Stimulated activated CD4-positive, alpha-beta T cell treated with anti-CD3 and anti-CD28 coated beads, TNF-alpha, amount 100 ng/mL, for 48 hours (primary cell): Measurements from ENCODE around the gene GPRC5B.
A peak's percentile ranks its signal among the peaks of the same experiment; 100 is the strongest.

ENCODE experiments used
- DNase-seq, 3 donors: peaks; one replicate each; pipeline ENCODE4 v3.0.0-alpha.2; 2020; ENCODE audit warnings: low read depth in 3 of 3

The GPRC5B gene, protein sequence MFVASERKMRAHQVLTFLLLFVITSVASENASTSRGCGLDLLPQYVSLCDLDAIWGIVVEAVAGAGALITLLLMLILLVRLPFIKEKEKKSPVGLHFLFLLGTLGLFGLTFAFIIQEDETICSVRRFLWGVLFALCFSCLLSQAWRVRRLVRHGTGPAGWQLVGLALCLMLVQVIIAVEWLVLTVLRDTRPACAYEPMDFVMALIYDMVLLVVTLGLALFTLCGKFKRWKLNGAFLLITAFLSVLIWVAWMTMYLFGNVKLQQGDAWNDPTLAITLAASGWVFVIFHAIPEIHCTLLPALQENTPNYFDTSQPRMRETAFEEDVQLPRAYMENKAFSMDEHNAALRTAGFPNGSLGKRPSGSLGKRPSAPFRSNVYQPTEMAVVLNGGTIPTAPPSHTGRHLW

DNA sequence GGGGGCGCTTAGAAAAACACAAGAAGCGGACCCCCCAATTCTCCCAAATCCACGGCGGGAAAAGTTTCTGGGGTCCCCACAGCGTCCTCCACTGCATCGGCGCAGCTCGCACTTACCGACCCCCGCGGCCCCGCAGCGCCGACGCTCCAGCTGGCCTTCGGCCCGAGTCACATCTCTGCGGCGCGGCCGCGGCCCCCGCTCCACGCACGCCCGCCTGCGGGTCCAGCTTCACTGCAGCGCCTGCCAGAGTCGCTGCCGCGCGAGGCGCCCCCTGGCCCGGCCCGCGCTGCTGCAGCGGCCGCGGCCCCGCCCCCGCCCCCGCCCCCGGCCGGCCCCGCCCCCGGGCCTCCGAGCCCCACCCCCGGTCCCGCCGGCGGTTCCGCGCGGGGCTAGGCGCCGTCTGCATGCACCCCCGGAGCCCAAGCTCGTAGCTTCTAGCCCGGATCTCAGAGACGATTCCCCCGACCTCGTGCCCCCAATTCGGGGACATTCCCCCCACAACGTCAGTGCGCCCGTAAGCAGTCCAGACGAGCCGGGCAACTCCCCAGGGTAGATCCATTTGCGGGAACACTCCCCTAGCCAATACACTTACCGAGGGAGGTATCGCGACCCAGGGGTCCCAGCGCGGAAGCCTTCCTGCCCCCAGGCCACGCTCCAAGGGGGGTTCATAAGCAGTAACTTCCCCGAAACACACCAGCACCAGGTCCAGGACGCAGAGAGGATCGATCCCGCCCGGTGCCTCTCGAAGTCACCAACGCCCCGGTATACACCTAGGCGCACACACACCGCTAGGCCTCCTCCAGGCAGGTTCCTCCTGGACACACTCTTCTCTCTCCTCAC lies at the start of gene GPRC5B:
Gene GPRC5B (minus strand): TSS at position 238 of the 840 bp plus-strand sequence. CDS start 12,003 bp downstream, outside the sequence.
- DNase-seq: no peak

DNA sequence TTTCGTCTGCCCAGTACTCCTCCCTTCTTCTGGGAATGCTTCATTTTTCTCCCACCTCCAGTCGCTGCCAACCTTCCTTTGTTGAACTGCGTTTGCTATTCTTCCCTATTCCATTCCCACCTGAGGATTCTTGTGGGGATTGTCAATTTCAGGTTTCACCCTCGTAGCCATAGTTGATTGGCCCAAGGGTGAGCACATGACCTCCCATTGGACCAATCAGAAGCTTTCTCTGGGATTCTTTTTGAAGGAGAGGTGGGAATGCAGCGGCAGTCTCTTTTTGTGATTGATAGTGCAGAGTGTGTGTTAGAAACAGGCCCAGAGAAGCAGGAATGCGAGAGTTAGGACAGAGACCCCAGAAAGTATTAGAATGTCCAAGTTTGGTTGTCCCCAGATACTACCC lies 49.1 kb upstream of the GPRC5B start:
- DNase-seq: no peak

DNA sequence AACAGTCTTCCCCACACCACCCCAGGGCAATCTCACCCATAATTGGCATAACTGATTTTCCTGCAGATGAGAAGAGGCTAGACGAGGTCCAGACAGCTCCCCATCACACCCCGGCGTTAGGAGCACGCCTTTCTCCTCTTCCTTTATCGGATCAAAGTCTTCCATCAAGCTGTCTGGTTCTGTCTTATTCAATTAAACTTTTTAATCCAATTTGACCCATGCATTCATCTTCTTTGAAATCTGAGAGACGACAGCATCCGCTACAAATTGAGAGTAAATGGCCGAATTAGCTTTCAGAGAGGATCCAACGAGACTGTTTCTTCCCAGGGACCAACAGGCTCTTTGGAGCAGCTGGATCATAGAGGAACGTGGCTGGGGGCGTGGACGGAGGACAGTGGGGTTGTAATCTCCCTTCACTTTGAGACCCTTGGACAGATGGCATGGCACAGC lies 44.4 kb upstream of the GPRC5B start:
- no peak for DNase-seq

DNA sequence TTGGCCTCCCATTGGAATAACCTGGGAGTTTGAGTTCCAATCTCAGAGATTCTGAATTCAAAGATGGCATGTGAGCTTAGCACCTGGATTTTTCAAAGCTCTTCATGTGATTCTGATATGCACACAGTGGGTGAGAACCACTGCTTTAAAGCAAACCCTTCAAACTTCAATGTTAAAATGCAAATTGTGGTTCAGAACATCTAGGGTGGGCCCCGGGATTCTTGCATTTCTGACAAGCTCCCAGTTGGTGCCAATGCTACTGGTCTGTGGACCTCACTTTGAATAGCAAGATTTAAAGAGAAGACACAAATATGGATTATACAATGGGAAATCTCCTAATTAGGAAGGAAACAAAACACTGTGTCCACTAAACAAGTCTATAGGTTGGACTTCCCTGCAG lies 43.8 kb upstream of the GPRC5B start:
- no peak for DNase-seq

DNA sequence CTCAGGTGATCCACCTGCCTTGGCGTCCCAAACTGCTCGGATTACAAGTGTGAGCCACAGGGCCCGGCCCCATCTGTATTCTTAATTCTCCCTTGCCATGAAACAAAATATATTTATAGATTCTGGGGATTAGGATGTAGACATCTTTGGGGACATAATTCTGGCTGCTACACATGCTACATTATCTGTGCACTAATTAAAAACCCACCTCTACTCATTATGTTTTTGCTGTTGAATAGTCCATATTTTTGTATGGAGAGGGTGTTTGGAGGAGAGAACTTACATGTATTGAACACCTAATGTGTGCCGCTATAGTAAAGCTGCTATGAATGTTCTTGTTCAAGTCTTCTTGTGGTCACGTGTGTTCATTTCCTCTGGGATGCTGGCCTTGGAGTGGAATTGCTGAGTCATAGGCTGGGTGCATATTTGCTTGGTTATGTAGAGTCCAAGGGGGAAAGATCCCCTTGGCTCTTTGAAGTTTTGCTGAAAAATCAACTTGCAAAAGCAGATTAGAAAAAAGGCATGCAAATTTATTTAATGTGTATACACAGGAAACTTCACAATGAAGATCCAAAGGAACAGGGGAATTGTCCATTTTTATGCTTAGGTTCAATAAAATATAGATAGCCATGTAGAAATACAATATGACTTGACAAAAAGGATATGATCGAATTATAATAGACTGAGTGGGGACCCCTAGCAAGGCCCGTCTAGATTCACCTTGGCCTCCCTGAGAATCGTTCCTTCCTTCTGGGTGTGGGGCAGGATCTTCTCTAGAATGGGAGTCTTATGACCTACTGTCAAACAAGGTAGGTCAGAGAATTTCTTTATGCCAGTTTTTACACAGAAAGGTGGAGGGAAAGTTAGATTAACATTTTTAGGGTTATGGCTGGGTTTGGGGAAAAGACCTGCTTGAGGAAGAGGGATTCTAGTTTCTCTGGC lies 42.1 kb upstream of the GPRC5B start:
- DNase-seq: no peak

DNA sequence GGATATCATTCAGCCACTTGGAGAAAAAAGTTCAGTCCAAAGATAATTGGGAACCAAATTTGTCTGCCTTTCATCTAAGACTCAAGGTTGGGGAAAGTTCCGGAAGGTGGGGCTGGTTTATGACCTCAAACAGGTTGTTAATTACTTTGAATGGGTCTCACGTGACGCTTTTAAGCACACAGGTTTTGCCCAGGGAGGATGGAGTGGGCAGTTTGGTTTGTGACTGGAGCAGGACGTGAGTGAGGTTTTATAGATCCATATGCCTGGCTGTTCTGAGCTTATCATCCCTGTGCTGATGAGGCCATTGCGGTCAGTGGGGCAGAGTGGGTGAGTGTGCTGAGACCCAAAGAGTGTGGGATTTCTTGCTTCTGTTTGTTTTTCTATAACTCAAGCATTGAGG lies 38.7 kb upstream of the GPRC5B start:
- DNase-seq: no peak

DNA sequence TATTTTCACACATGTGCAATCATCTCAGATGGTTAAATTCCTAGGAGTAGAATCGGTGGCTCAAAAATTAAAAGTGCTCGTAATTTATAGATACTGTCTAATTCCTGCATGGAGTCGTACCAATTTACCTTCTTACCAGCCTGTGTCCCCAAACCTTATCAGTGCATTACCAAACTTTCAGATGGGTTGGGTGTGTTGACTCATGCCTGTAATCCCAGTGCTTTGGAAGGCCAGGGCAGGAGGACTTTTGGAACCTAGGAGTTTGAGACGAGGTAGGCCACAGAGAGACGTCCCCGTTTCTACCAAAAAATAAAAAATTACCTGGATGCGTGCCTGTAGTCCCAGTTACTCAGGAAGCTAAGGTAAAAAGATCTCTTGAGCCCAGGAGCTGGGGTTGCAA lies 34.5 kb upstream of the GPRC5B start:
- DNase-seq: no peak

DNA sequence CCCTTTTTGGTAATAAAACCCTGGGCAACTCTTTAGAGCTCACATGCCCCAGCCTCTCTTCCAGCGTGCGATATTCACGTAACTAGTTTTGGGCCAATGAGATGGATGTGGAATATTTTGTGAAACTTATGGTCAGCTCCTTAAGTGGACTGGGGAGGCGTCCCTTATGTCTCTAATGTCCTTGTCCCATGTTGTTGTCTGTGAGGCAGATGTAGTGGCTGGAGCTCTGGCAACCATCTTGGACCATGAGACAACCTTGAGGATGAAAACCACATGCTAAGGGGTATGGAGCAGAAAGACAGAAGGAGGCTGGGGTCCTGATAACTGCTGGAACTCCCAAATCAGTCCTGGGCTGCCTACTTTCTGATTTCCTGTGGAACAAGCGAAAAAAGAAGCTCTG lies 31.4 kb upstream of the GPRC5B start:
- DNase-seq: no peak

DNA sequence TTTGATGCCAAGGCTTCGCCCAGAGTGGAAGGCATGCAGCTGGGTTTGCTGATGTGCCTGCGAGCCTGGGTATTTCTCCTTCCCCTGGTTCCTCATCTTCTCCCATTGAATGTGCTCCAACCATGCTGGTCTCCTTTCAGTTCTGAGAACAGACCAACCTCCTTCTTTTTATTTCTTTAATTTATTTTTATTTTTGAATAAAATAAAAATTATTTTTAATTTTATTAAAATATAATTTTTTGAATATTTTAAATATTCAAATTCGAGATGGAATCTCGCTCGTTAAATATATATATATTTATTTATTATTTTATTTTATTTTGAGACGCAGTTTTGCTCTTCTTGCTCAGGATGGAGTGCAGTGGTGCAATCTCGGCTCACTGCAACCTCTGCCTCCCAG lies 30.2 kb upstream of the GPRC5B start:
- DNase-seq: no peak

DNA sequence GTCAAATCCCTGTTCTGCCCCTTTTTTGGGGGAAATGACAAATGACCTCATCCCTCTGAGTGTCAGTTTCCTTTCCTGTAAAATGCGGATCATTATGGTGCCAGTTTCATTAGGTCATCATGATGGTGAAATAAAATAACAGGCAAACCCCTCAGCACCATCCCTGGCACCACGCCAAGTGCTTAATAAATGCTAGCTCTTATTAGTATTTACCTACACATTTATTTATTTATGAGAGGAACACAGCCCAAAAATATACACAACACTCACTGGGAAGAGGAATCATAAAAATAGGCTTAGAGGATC lies 28.6 kb upstream of the GPRC5B start:
- DNase-seq: no peak

DNA sequence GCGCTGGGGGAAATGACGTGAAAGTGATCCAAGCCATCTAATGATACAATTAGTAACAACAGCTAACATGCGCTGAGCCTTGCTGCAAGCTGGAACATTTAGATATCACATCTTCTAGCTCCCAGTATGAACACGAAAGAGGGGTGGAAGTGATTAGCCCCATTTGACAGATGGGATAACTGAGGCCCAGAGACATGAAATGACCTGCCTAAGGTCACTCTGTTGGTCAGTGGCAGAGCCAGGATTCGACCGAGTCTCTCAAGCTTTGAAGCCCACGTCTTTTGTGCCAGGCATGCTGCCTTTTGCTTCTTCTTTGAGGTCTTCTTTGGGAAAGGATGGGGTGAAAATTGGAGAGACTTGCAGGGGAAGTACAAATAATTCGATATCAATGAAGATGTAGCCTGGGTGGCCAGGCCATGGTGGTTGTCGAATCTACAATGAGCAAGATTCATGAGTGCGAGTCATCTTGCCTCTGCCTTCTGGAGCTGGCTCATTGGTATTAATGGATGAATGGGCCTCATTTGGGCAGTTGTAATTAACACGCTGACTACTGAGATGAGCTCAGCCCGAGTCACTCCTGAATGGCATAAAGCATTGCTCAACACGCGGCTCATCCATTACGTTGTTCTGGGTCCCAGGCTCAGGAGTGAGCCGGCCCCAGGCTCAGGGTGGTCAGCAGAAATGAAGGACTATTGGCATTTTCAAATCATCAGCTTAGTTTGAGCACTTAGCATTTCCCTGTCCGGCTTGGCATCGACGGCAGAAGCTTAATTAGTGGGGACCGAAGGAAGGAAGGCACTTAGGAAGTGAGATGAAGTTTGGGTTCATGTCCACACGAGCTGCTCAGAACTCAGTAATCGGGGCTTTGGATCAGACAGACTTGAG lies 28.0 kb upstream of the GPRC5B start:
- no peak for DNase-seq

DNA sequence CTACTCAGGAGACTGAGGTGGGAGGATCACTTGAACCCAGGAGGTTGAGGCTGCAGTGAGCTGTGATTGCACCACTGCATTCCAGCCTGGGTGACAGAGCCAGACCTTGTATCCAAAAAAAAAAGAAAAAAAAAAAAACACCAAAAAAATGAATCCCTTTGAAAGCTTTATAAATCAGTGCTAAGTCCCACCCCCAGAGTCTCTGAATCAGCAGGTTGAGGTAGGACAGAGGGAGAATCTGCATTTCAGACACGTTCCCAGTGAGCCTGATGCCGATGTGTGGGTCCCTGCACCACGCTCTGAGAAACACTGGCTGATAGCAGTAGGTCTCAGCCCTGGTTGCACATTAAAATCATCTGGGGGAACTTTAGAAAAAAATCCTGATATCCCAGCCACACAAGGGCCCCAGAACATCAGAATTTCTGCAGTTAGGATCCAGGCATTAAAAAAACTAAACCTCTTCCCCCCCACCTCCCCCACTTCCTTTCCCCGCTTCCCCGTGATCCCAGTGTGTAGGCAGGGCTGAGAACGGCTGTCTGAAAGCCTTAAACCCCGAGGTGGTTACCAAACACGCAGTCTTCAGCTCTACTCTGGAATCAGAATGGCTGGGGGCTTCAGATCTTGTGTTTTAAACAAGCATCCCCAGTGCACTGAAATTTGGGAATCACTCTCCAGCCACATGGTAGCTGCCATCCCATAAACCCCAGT lies 27.3 kb upstream of the GPRC5B start:
- DNase-seq: no peak

DNA sequence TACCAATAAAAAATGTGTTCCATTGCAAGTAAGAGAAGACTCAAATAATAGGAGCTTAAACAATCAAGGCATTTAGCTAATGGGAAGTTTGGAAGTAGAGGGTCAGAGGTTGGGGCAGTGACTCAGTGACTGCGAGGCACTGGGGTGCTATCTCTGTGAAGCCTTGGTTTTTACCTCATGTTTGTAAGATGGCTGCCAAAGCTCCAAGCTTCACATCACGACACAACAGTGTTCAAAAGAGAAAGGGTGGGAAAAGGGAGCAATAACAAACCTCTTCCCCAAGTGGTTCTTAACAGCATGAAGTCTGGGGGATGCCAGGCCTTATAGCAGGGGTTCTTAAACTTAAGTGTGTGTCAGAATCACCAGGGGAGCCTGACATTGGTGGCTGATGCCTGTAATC lies 26.6 kb upstream of the GPRC5B start:
- DNase-seq: no peak

DNA sequence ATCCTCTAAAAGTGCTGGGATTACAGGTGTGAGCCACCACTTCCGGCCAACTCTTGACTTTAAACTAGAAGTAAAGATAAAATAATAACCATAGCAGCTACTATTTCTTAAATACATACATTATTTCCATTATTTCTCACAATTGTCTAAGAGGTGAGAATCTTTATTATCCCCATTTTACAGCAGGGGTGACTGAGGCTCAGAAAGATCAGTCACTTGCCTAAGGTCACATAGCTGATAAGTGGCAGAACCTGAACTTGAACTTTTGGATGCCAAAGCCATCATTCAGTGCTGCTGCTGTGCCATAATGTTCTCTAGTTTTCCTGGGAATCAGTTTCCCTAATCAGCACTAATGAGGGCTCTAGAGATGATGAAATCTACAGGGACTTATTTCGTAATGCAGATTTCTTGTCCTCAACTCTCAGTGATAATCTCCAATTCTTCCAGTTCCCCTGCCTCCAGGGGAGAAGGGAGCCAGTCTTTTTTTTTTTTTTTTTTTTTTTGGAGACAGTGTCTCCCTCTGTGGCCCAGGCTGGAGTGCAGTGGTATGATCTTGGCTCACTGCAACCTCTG lies 25.2 kb upstream of the GPRC5B start:
- DNase-seq: no peak

DNA sequence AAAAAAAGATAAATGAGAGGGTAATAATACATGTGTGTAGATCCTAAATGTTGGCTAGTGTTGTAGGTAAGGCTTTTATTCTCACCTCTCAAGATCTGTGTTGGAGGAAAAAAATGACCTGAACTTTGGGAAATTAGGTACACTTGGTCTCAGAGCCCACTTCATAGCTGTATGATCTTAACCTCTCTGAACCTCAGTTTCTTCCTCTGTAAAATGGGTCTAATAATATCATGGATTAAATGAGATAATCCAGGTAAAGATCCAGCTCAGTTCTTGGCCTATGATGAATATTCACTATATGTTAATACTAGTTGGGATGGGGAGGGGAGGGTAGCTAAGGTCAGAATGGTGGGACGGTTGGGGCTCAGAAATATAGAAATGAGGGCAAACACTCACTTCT lies 24.3 kb upstream of the GPRC5B start:
- DNase-seq: no peak

DNA sequence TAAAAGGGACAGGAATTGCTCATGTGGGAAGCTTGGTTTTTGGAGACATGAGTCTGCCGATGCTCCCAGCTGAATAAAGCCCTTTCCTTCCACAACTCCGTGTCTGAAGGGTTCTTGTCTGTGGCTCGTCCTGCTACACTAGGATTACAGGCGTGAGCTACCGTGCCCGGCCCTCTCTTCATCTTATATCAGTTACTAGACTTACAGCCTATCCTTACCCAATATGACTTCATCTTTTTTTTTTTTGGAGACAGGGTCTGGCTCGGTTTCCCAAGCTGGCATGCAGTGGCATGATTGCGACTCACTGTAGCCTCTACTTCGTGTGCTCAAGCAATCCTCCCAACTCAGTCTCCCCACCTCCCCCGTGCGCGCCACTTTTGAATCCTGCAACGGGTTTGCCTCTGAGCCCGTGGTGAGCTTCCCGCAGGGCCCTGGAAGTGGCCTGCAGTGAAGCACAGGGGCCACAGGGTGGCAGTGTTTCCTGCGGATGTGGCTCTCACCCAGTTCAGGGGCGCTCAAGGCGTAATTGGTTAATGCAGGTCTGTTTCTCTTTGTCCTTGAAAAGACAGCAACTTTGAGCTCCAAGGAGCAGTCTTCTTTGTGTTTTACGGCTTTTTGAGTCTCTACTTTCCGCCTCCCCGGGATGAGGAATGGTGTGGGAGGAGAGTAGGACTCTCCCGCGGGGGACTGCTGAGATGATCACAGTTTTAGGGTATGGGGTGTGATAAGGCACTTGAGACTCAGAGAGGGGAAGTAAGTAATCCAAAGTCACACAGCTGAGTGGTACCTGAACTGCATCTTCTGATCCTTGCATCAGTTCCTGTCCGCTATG lies 22.7 kb upstream of the GPRC5B start:
- DNase-seq: peak; percentile 44 to 59 (median 49)

DNA sequence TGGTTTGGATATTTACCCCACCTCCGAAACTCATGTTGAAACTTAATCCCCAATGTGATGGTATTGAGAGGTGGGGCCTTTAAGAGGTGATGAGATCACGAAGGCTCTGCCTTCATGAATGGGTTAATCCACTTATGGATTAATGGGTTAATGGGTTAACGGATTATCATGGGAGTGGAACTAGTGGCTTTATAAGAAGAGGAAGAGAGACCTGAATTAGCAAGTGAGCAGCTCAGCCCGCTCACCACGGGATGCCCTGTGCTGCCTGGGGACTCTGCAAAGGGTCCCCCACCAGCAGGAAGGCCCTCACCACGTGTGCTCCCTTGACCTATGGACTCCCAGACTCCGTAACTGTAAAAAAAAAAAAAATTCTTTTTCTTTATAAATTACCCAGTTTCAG lies 16.5 kb upstream of the GPRC5B start:
- no peak for DNase-seq

DNA sequence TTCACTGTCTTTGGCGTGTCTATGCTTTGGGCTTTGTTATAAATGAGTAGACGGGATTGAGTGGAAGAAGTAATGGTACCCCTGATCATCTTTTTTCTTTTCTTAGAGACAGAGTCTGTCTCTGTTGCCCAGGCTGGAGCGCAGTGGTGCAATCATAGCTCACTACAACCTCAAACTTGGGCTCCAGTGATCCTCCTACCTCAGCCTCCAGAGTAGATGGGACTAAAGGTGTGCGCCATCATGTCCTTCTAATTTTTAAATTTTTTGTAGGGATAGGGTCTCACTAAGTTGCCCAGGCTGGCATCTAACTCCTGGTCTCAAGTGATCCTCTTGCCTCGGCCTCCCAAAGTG lies 14.9 kb upstream of the GPRC5B start:
- no peak for DNase-seq

DNA sequence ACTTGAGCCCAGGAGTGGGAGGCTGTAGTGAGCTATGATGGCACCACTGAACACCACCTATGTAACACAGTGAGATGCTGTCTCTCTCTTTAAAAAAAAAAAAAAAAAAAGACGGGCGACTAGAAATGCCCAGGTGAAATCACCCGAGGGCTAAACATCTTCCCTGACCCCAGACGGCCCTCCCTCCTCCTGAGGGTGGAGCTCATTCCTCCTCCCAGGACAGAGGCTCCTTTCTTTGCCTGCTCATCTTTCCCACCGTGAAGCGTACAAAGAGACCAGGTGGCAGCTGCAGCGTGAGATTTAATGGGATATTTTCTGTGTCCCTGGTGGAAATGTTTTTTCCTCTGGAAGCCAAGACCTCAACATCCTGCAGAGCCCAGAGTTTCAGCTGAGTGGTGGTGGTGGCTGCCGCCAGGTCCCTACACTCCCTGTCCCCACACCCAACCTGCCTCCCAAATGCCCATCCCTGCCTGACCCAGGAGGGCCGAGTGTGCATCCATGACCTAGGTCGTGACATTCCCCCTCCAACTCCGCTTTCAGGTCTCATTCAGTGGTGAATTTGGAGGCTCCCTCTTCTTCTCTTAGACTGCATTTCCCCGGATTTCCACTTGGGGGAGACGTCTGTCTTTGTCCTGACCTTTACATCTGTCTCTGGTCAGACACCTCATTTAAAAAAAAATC lies 14.4 kb upstream of the GPRC5B start:
- peak in 1 of 3 donors; percentile 31 for DNase-seq
